HG02759 (cell line): ENCODE measurements around the gene NDUFB8.
"Not testable (repeated sequence)": the region's sequence is repeated elsewhere in the genome, so short reads cannot be mapped to it uniquely, and the experiment has no call there.

Experiments used
- ATAC-seq: cut with Tn5 transposase; IDR thresholded peaks from one replicate; pipeline ENCODE4 v1.9.1; 2021; ENCODE audit warnings: mild to moderate bottlenecking, moderate library complexity; ENCODE audit not compliant: unreplicated experiment

NDUFB8 gene

GRCh38 chr10:100529475-100530298, at the start of gene NDUFB8:
Gene NDUFB8, minus strand, starts transcription at chr10:100529871. Its CDS starts 20 bp downstream, at chr10:100529851.
- ATAC-seq, result peak; percentile 72

GRCh38 chr10:100576282-100576635, 46.6 kb upstream of the NDUFB8 start:
- ATAC-seq, result no peak

- no peak for ATAC-seq
Measured at GRCh38 chr10:100575585-100576281, 46.1 kb upstream of the NDUFB8 start.

GRCh38 chr10:100575146-100575545, 45.5 kb upstream of the NDUFB8 start:
- not testable (repeated sequence) for ATAC-seq

- ATAC-seq, result no peak
Measured at GRCh38 chr10:100571084-100571856, 41.6 kb upstream of the NDUFB8 start.

- ATAC-seq, result no peak
Measured at GRCh38 chr10:100570506-100570905, 40.8 kb upstream of the NDUFB8 start.

GRCh38 chr10:100569687-100570481, 40.2 kb upstream of the NDUFB8 start:
- ATAC-seq, result no peak

GRCh38 chr10:100568912-100569311, 39.2 kb upstream of the NDUFB8 start:
- ATAC-seq, result no peak

- no peak for ATAC-seq
Measured at GRCh38 chr10:100567826-100568225, 38.2 kb upstream of the NDUFB8 start.

GRCh38 chr10:100567249-100567648, 37.6 kb upstream of the NDUFB8 start:
- no peak for ATAC-seq

GRCh38 chr10:100566561-100566960, 36.9 kb upstream of the NDUFB8 start:
- ATAC-seq, result no peak

- ATAC-seq, result no peak
Measured at GRCh38 chr10:100565206-100565985, 35.7 kb upstream of the NDUFB8 start.

- ATAC-seq, result peak; percentile 81
Measured at GRCh38 chr10:100562008-100562672, 32.5 kb upstream of the NDUFB8 start.

- no peak for ATAC-seq
Measured at GRCh38 chr10:100561005-100561404, 31.3 kb upstream of the NDUFB8 start.

- ATAC-seq, result no peak
Measured at GRCh38 chr10:100560248-100560647, 30.6 kb upstream of the NDUFB8 start.

GRCh38 chr10:100554902-100555301, 25.2 kb upstream of the NDUFB8 start:
- ATAC-seq, result no peak

- no peak for ATAC-seq
Measured at GRCh38 chr10:100553929-100554328, 24.3 kb upstream of the NDUFB8 start.

GRCh38 chr10:100551738-100552137, 22.1 kb upstream of the NDUFB8 start:
- ATAC-seq, result no peak

- no peak for ATAC-seq
Measured at GRCh38 chr10:100551196-100551595, 21.5 kb upstream of the NDUFB8 start.
